Neural crest cell (in vitro differentiated cells): ENCODE results near the gene SMARCA2. TPM values are rescaled to one million over a fixed set of nuclear protein-coding genes. Genes with fewer than 3 reads are reported as not detected.

Source experiments
- DNase-seq: peaks from one replicate; pipeline ENCODE4 v3.0.0; 2021; ENCODE audit warnings: low read depth, mixed read lengths, low spot score
- H3K27ac Mint-ChIP-seq: one replicate; pipeline ENCODE4 v1.8.0; 2021; ENCODE audit warnings: mild to moderate bottlenecking, mixed read lengths; ENCODE audit not compliant: unreplicated experiment
- H3K27me3 Mint-ChIP-seq: 2 replicates; pipeline ENCODE4 v1.8.0; 2021; ENCODE audit warnings: low read depth, mild to moderate bottlenecking, mixed read lengths
- H3K36me3 Mint-ChIP-seq: 2 replicates; pipeline ENCODE4 v1.8.0; 2021; ENCODE audit warnings: low read depth, mild to moderate bottlenecking, mixed read lengths
- H3K4me1 Mint-ChIP-seq: 2 replicates; pipeline ENCODE4 v1.8.0; 2021; ENCODE audit warnings: mixed read lengths
- H3K4me3 Mint-ChIP-seq: one replicate; pipeline ENCODE4 v1.8.0; 2021; ENCODE audit warnings: mild to moderate bottlenecking, mixed read lengths
- H3K9me3 Mint-ChIP-seq: 2 replicates; pipeline ENCODE4 v1.8.0; 2021; ENCODE audit warnings: mixed read lengths
- total RNA-seq: library from RNA; stranded (reverse); gene quantifications from 2 replicates; pipeline ENCODE4 v1.2.1, GENCODE V29; 2021
- TF ChIP-seq, protein P1 (sequence below): fragments of 200-600 bp; sonication (generic); conservative IDR thresholded peaks from 2 replicates; pipeline ENCODE4 v1.5.0; 2021; ENCODE audit warnings: antibody characterized with exemption, mild to moderate bottlenecking

SMARCA2 gene
- total RNA-seq, 1 donor from 2014 or later = 19.4 TPM

DNA sequence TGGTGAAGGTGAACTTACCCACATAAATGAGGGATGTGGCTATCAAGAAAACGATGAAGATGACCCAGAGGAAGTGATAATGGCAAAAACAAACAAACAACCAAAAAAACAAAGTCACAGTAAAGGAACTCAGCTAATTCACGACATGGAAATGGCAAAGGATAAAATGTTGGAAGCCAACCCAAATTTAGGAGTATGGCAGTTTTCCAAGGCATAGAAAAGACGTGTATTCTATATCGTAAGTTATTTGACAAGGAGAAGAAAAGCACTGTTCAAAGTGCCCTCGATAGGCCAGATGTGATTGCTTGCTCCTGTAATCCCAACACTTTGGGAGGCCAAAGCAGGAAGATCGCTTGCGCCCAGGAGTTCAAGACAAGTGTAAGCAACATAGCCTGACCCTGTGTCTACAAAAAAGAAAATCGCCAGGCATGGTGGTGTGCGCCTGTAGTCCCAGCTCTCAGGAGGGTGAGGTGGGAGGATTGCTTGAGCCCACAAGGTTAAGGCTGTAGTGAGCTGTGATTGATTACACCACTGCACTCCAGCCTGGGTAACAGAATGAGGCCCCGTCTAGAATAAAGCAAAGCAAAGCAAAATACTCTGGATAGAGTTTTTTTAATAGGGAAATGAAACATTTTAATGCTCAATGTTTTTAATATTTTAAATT, 138.0 kb downstream of the SMARCA2 start:
- Mint-ChIP-seq H3K4me1 (peaks cover 44% of the 10 kb centered on the region), H3K36me3 (peaks cover 4% of the 10 kb centered on the region), H3K4me3 (no peak overlapping the region), H3K9me3 (peaks cover 11% of the 10 kb centered on the region), H3K27ac (no peak overlapping the region), H3K27me3 (no peaks in the 10 kb centered on the region)
- TF ChIP-seq, protein P1, sequence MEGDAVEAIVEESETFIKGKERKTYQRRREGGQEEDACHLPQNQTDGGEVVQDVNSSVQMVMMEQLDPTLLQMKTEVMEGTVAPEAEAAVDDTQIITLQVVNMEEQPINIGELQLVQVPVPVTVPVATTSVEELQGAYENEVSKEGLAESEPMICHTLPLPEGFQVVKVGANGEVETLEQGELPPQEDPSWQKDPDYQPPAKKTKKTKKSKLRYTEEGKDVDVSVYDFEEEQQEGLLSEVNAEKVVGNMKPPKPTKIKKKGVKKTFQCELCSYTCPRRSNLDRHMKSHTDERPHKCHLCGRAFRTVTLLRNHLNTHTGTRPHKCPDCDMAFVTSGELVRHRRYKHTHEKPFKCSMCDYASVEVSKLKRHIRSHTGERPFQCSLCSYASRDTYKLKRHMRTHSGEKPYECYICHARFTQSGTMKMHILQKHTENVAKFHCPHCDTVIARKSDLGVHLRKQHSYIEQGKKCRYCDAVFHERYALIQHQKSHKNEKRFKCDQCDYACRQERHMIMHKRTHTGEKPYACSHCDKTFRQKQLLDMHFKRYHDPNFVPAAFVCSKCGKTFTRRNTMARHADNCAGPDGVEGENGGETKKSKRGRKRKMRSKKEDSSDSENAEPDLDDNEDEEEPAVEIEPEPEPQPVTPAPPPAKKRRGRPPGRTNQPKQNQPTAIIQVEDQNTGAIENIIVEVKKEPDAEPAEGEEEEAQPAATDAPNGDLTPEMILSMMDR = no peak
- no peak for DNase-seq

DNA sequence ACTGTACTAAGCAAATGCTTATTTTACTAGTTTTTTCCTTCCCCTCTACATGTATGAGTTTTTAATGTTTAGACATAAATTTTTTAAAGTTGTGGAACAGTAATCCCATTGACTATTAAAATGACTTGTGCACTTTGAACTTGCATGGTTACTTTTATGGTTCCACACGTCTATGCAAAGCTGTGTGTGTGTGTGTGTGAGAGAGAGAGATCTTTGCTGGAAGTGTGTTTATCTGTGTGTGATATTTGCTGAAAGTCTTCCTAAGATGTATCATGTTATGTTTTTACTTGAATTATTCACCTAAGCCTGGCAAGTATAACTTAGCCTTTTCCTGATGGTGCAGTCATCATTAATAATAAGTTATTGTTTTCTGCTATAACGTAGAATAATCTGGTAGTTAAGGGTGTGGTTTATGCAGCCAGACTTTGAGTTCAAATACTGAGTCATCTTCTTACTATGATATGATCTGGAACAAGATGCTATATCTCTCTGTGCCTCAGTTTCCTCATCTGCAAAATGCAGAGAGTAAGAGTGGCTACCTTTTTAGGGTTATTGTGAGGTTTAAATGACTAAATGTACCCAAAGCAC, 138.6 kb downstream of the SMARCA2 start:
- Mint-ChIP-seq H3K27ac (no peak overlapping the region), H3K4me1 (peaks cover 50% of the 10 kb centered on the region), H3K9me3 (peaks cover 10% of the 10 kb centered on the region), H3K36me3 (peaks cover 3% of the 10 kb centered on the region), H3K4me3 (no peak overlapping the region), H3K27me3 (no peaks in the 10 kb centered on the region)
- DNase-seq = no peak
- TF ChIP-seq, protein P1 = no peak

DNA sequence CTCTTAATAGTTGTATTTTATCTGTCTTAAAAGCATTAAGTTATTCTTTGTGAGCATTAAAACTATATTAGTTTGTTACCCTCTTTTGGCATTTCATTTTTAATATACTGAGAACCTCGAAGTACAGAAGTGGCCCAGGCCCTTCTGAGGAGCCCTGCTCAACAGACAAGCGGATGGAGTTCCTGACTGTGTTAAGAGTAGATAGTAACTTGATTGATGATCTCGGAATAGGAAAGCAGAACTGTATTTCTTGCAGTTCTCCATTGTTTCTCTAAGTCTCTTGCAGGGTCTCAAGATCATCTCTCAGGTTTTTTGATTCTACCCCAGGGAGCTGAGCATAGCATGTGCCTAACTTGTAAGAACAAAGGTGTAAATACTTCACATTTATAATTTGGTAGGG, 139.6 kb downstream of the SMARCA2 start:
- Mint-ChIP-seq H3K9me3 (peaks cover 7% of the 10 kb centered on the region), H3K4me3 (no peak overlapping the region), H3K27ac (no peak overlapping the region), H3K4me1 (peaks cover 58% of the 10 kb centered on the region), H3K27me3 (no peaks in the 10 kb centered on the region), H3K36me3 (no peaks in the 10 kb centered on the region)
- TF ChIP-seq, protein P1 = no peak
- no peak for DNase-seq

DNA sequence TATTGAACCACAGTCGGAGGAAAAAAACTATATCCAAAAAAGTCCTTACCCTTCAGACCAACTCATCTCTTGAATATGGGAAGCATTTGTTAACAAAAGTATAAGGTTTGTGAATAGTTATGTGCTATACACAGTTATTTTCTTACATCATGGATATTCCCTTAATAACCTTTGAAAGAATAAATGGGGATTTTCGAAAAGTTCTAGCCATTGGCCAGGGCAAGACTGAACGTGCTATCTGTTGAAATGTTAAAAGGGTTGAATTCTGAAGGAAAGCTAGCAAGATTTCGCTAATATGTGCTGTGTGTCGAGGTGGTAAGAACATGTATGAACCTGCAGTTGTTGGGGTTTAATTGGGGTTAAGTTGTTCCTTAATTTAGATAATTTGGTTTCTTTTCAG, 140.8 kb downstream of the SMARCA2 start:
- H3K36me3 Mint-ChIP-seq = no peaks in the 10 kb centered on the region
- H3K4me3 Mint-ChIP-seq = no peak overlapping the region
- TF ChIP-seq, protein P1 = no peak
- no peaks in the 10 kb centered on the region for H3K27me3 Mint-ChIP-seq
- no peak for DNase-seq
- H3K27ac Mint-ChIP-seq = no peak overlapping the region
- H3K9me3 Mint-ChIP-seq = peaks cover 3% of the 10 kb centered on the region
- peaks cover 69% of the 10 kb centered on the region for H3K4me1 Mint-ChIP-seq

DNA sequence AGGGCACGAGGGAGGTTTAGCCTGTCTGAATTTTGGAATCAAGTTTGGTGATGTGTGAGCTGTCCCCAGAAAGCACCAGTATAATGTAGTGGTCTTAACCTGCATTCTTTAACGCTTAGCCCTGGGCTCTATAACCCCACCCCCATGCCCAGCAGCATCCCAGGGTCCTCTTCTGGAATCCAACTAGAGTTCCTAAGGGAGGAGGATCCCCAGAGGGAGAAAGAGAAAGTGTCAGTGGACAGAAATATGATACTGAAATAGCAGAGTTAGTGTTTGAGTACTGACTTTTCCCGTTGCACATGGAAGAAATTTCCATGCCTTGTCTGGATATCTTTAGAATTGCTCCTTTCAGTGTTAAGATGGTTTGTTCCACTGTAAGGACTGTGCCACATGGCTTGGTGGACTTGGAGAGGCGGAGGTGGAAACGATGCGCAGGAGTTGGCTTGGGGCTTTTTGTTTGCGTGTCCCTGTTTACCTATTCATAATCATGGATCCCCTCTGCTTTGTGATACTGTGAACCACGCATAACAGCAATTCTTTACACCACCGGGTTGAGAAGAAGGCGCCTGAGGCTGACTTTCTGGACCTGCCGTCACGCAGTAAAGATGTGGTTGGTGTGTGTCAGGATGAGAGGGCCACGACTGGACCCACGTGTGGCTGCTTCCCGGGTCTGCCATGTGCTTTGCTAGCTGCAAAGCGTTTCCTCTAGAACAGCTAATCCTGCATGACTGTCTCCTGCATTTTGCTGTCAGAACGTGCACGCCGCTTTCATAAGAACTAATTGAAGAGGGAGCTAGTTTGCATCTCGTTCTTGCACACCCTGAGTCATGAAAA, 142.3 kb downstream of the SMARCA2 start:
- Mint-ChIP-seq H3K4me3 (peak overlapping the region; percentile 88), H3K4me1 (peaks cover 68% of the 10 kb centered on the region), H3K27ac (peak overlapping the region; percentile 95), H3K36me3 (no peaks in the 10 kb centered on the region), H3K9me3 (no peaks in the 10 kb centered on the region), H3K27me3 (no peaks in the 10 kb centered on the region)
- TF ChIP-seq, protein P1 = no peak
- DNase-seq = no peak
